Fibroblast of lung (primary cell): ENCODE data around the gene APOBEC4. TPM values are rescaled to one million over a fixed set of nuclear protein-coding genes. Genes with fewer than 3 reads are reported as not detected.

ENCODE experiments used
- DNase-seq, 2 donors: peaks; one replicate each; pipeline versions ENCODE4 v3.0.0 to v3.0.0-alpha.2; 2010; ENCODE audit warnings: low read depth in 2 of 2
- H2AFZ ChIP-seq: 2 replicates; pipeline ENCODE4 v1.5.1; 2012; ENCODE audit warnings: low read length, control low read depth, inconsistent platforms
- H3K27ac ChIP-seq: 2 replicates; pipeline ENCODE4 v1.5.1; 2011; ENCODE audit warnings: low read length, control low read depth; ENCODE audit not compliant: insufficient read depth
- H3K27me3 ChIP-seq: 2 replicates; pipeline ENCODE4 v1.5.1; 2011; ENCODE audit warnings: mild to moderate bottlenecking, low read length; ENCODE audit not compliant: control insufficient read depth, insufficient read depth
- H3K36me3 ChIP-seq: 2 replicates; pipeline ENCODE4 v1.5.1; 2011; ENCODE audit warnings: low read length; ENCODE audit not compliant: control insufficient read depth, insufficient read depth
- H3K4me1 ChIP-seq: 2 replicates; pipeline ENCODE4 v1.5.1; 2011; ENCODE audit warnings: low read length; ENCODE audit not compliant: control insufficient read depth, insufficient read depth; ENCODE audit errors: extremely low read depth
- H3K4me2 ChIP-seq: 2 replicates; pipeline ENCODE4 v1.5.1; 2011; ENCODE audit warnings: low read length, control low read depth; ENCODE audit not compliant: insufficient read depth; ENCODE audit errors: extremely low read depth
- H3K4me3 ChIP-seq, 4 experiments: fragments of 200-600 bp in 1 of 4; sonication (generic) in 1 of 4; replicated peaks in 1 of 4; 2 replicates each; pipeline ENCODE4 v1.5.1; 2011 to 2016; ENCODE audit warnings: low read length in 4 of 4, low read depth in 3 of 4, mild to moderate bottlenecking in 3 of 4, control low read depth in 2 of 4, inconsistent platforms in 1 of 4, mixed read lengths in 1 of 4; ENCODE audit not compliant: insufficient read depth in 1 of 4; ENCODE audit errors: control extremely low read depth in 1 of 4
- H3K79me2 ChIP-seq: 2 replicates; pipeline ENCODE4 v1.5.1; 2012; ENCODE audit warnings: mild to moderate bottlenecking, low read length, inconsistent platforms; ENCODE audit not compliant: control insufficient read depth, insufficient read depth
- H3K9ac ChIP-seq: 2 replicates; pipeline ENCODE4 v1.5.1; 2011; ENCODE audit warnings: mild to moderate bottlenecking, low read length, control low read depth; ENCODE audit not compliant: insufficient read depth
- H3K9me3 ChIP-seq: 2 replicates; pipeline ENCODE4 v1.5.1; 2012; ENCODE audit warnings: low read depth, low read length; ENCODE audit not compliant: control insufficient read depth, insufficient read depth
- H4K20me1 ChIP-seq: 2 replicates; pipeline ENCODE4 v1.5.1; 2011; ENCODE audit warnings: low read length; ENCODE audit not compliant: control insufficient read depth, insufficient read depth; ENCODE audit errors: extremely low read depth
- EZH2 ChIP-seq: IDR thresholded peaks from 2 replicates; pipeline ENCODE4 v1.5.1; 2012; ENCODE audit warnings: low read length, control low read depth, mild to moderate bottlenecking; ENCODE audit errors: missing control alignments
- polyA plus RNA-seq, 2 donors: library from polyadenylated mRNA; depleted of rRNA in 1 of 2; stranded (reverse) in 1 of 2; unstranded in 1 of 2; fragments of >200 nt; gene quantifications; 2 replicates each; pipeline ENCODE4 v1.2.1, GENCODE V29; 2011 to 2012; ENCODE audit warnings: missing spikeins in 1 of 2
- total RNA-seq: library from RNA; depleted of rRNA; stranded (reverse); fragments of >200 nt; gene quantifications from 2 replicates; pipeline ENCODE4 v1.2.1, GENCODE V29; 2014
- TF ChIP-seq, protein P1 (sequence below), 2 donors: IDR thresholded peaks in 1 of 2; conservative IDR thresholded peaks in 1 of 2; 1 replicate in 1 of 2; 2 replicates in 1 of 2; pipeline ENCODE4 v1.5.1; 2011 to 2012; ENCODE audit warnings: low read length in 2 of 2, control low read depth in 1 of 2, inconsistent platforms in 1 of 2, low read depth in 1 of 2, mild to moderate bottlenecking in 1 of 2

Gene APOBEC4
- total and polyA plus RNA-seq, 2 donors (not counting 1 experiment from before 2014, with no cell fraction given) = not detected

DNA sequence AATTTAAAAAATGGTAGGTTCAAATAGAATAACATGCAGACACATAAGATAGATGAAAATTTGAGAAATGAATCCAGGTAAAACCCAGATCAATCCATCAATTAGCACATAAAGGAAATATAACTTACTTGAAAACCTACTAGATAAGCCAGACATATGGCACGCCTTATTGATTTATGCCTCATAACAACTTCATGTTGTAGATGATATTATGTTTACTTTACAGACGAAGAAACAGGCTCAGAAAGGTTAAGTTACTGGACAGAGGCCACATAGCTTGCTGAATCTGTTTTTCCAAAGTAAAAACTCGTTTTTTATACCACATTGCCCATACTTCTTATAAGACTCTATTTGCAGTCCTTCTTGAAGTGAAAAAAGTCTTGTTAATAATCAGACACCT, 40.7 kb downstream of the APOBEC4 start:
- H3K4me1 ChIP-seq = peaks cover 15% of the 10 kb centered on the region
- H3K4me3 ChIP-seq = no peak overlapping the region
- no peaks in the 10 kb centered on the region for H3K79me2 ChIP-seq
- H3K36me3 ChIP-seq = no peaks in the 10 kb centered on the region
- no peaks in the 10 kb centered on the region for H3K27me3 ChIP-seq
- DNase-seq = no peak
- H3K27ac ChIP-seq = no peak overlapping the region
- H3K9ac ChIP-seq = no peak overlapping the region
- no peak overlapping the region for H3K4me2 ChIP-seq
- no peaks in the 10 kb centered on the region for H4K20me1 ChIP-seq
- H3K9me3 ChIP-seq = no peaks in the 10 kb centered on the region
- H2AFZ ChIP-seq = no peak overlapping the region
- TF ChIP-seq EZH2 = no peak
- TF ChIP-seq, protein P1, sequence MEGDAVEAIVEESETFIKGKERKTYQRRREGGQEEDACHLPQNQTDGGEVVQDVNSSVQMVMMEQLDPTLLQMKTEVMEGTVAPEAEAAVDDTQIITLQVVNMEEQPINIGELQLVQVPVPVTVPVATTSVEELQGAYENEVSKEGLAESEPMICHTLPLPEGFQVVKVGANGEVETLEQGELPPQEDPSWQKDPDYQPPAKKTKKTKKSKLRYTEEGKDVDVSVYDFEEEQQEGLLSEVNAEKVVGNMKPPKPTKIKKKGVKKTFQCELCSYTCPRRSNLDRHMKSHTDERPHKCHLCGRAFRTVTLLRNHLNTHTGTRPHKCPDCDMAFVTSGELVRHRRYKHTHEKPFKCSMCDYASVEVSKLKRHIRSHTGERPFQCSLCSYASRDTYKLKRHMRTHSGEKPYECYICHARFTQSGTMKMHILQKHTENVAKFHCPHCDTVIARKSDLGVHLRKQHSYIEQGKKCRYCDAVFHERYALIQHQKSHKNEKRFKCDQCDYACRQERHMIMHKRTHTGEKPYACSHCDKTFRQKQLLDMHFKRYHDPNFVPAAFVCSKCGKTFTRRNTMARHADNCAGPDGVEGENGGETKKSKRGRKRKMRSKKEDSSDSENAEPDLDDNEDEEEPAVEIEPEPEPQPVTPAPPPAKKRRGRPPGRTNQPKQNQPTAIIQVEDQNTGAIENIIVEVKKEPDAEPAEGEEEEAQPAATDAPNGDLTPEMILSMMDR (conservative IDR thresholded peaks at IDR 0.05 in 1 of 2, IDR thresholded peaks at IDR 0.05 in 1 of 2; ENCODE audit: low read depth in 1 of 2, low read length in 2 of 2) = no peak

DNA sequence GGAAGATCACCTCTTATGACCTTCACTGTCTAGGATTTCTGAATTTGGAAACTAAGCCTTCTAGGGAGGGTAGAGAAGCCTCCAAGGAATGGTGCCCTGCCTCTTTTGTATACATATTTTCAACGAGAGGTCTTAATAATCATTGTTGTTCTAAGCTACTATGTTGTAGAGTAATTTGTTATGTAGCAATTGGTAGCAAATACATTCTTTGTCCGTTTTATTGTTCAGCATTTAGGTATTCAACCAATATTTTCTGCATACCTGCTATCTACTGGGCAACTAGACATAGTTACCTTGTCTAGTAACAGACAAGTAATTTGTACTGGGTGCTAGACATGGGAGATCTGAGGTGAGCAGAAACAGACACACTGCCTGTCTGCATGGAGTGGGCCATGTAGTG, 42.1 kb downstream of the APOBEC4 start:
- no peak for DNase-seq
- no peak overlapping the region for H3K4me2 ChIP-seq
- H3K9me3 ChIP-seq = no peaks in the 10 kb centered on the region
- H4K20me1 ChIP-seq = no peaks in the 10 kb centered on the region
- no peak overlapping the region for H2AFZ ChIP-seq
- no peaks in the 10 kb centered on the region for H3K79me2 ChIP-seq
- H3K4me3 ChIP-seq = no peak overlapping the region
- H3K27me3 ChIP-seq = no peaks in the 10 kb centered on the region
- TF ChIP-seq, protein P1 (conservative IDR thresholded peaks at IDR 0.05 in 1 of 2, IDR thresholded peaks at IDR 0.05 in 1 of 2; ENCODE audit: low read depth in 1 of 2, low read length in 2 of 2) = no peak
- no peak for TF ChIP-seq EZH2
- H3K4me1 ChIP-seq = peaks cover 15% of the 10 kb centered on the region
- H3K36me3 ChIP-seq = no peaks in the 10 kb centered on the region
- H3K27ac ChIP-seq = no peak overlapping the region
- no peak overlapping the region for H3K9ac ChIP-seq

DNA sequence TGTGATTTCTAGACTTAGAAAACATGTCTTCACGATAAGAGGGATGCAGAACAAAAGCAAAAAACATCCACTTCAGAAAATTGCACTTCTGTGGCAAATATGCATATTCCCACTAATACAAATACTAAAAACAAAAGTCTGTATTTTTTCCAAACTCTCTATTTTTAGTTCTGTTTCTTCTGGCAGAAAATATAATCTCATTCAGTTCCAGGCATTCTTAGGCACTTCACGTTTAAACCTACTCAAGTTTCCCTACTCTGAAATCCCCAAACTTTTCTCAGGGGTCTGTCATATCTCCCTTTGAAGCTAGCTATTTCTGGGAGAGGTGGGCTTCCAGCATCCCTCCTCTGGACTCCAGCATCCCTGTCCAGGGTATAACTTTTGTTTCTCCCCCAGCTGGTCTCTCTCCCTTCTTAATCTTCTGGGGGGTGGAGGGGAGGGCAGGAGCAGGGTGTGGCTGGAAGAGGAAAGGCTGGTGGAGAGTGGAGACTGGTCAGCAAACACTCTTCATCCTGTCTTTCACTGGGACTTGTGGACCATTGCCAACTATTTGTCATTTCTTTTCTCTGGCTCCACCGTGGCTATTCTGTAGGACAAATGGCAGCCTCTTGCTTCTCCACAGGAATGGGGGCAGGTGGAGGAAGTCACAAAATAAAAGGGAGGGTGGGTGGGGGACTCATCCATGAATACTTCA, 43.2 kb downstream of the APOBEC4 start:
- H3K4me1 ChIP-seq = peaks cover 15% of the 10 kb centered on the region
- no peaks in the 10 kb centered on the region for H4K20me1 ChIP-seq
- no peak overlapping the region for H3K4me3 ChIP-seq
- no peaks in the 10 kb centered on the region for H3K9me3 ChIP-seq
- H2AFZ ChIP-seq = peak overlapping the region; percentile 57
- DNase-seq = peak; percentile 29 to 42
- H3K79me2 ChIP-seq = no peaks in the 10 kb centered on the region
- no peaks in the 10 kb centered on the region for H3K27me3 ChIP-seq
- H3K9ac ChIP-seq = no peak overlapping the region
- peak overlapping the region; percentile 30 for H3K27ac ChIP-seq
- peak overlapping the region; percentile 59 for H3K4me2 ChIP-seq
- TF ChIP-seq, protein P1 (conservative IDR thresholded peaks at IDR 0.05 in 1 of 2, IDR thresholded peaks at IDR 0.05 in 1 of 2; ENCODE audit: low read depth in 1 of 2, low read length in 2 of 2) = no peak
- TF ChIP-seq EZH2 = no peak
- no peaks in the 10 kb centered on the region for H3K36me3 ChIP-seq
